HL-60 (cell line): ENCODE results near the gene UGGT1.

Source experiments
- DNase-seq, 2 experiments: peaks; one replicate each; pipeline ENCODE4 v3.0.0-alpha.2; 2010 to 2020; ENCODE audit warnings: low read depth in 1 of 2, low spot score in 1 of 2
- H3K27ac ChIP-seq: fragments of 250-450 bp; sonication (Bioruptor Pico); replicated peaks from 2 replicates; pipeline ENCODE4 v1.5.1; 2020; ENCODE audit warnings: mild to moderate bottlenecking, moderate library complexity
- H3K27me3 ChIP-seq: fragments of 250-450 bp; sonication (Bioruptor Pico); 2 replicates; pipeline ENCODE4 v1.5.1; 2021; ENCODE audit warnings: mild to moderate bottlenecking, moderate library complexity; ENCODE audit not compliant: insufficient read depth, poor library complexity, severe bottlenecking
- H3K4me3 ChIP-seq: replicated peaks from 2 replicates; pipeline ENCODE4 v1.5.1; 2011; ENCODE audit warnings: mild to moderate bottlenecking, control low read depth, low read length; ENCODE audit not compliant: insufficient read depth
- CTCF ChIP-seq: IDR thresholded peaks from one replicate; pipeline ENCODE4 v1.5.1; 2011; ENCODE audit warnings: low read length, control low read depth, inconsistent platforms; ENCODE audit not compliant: insufficient read depth
- GABPA ChIP-seq: IDR thresholded peaks from 2 replicates; pipeline ENCODE4 v1.6.1; 2012; ENCODE audit warnings: low read depth
- POLR2AphosphoS5 ChIP-seq: IDR thresholded peaks from 2 replicates; pipeline ENCODE4 v1.6.1; 2012; ENCODE audit warnings: low read depth
- REST ChIP-seq: IDR thresholded peaks from 2 replicates; pipeline ENCODE4 v1.6.1; 2012; ENCODE audit warnings: low read depth; ENCODE audit not compliant: insufficient replicate concordance
- SPI1 ChIP-seq: IDR thresholded peaks from 2 replicates; pipeline ENCODE4 v1.6.1; 2012; ENCODE audit warnings: low read depth, mild to moderate bottlenecking, borderline replicate concordance

UGGT1 gene

GRCh38 chr2:128076461-128077106 is 14.4 kb upstream of the UGGT1 start:
- Histone ChIP-seq H3K27ac (no peak overlapping the region), H3K27me3 (no peaks in the 10 kb centered on the region), H3K4me3 (no peak overlapping the region)
- no peak for DNase-seq
- TF ChIP-seq POLR2AphosphoS5 (no peak), CTCF (no peak), SPI1 (no peak), GABPA (no peak), REST (no peak)

- TF ChIP-seq GABPA (no peak), CTCF (no peak), SPI1 (no peak), POLR2AphosphoS5 (no peak), REST (no peak)
- no peak for DNase-seq
- Histone ChIP-seq H3K27me3 (no peaks in the 10 kb centered on the region), H3K4me3 (no peak overlapping the region), H3K27ac (no peak overlapping the region)
These were observed 6.2 kb upstream of the UGGT1 start for GRCh38 chr2:128084757-128085156.

GRCh38 chr2:128086244-128086643 is 4.8 kb upstream of the UGGT1 start:
- no peaks in the 10 kb centered on the region for H3K27me3 ChIP-seq
- H3K4me3 ChIP-seq, result no peak overlapping the region
- DNase-seq, result no peak
- TF ChIP-seq CTCF (no peak), REST (no peak), POLR2AphosphoS5 (no peak), SPI1 (no peak), GABPA (no peak)
- H3K27ac ChIP-seq, result no peak overlapping the region
